GM23248 (cell line): ENCODE data around the gene KCNC1.

Experiments
- EZH2 ChIP-seq: fragments of 200-600 bp; sonication (generic); IDR thresholded peaks from 2 replicates; pipeline ENCODE4 v1.6.1; 2018; ENCODE audit warnings: antibody characterized with exemption, mild to moderate bottlenecking; ENCODE audit not compliant: insufficient read depth, poor library complexity, severe bottlenecking
- EZH2phosphoT487 ChIP-seq: fragments of 200-600 bp; sonication (generic); IDR thresholded peaks from 2 replicates; pipeline ENCODE4 v1.6.1; 2018; ENCODE audit warnings: antibody characterized with exemption, moderate library complexity, mild to moderate bottlenecking, low read depth; ENCODE audit not compliant: insufficient read depth

- TF ChIP-seq EZH2 (no peak), EZH2phosphoT487 (no peak)
Measured at GRCh38 chr11:17813391-17814059, 78.9 kb downstream of the KCNC1 start.
